Testis (tissue), 3 donors: ENCODE data around the gene TMEM44. TPM values are rescaled to one million over a fixed set of nuclear protein-coding genes. Genes with fewer than 3 reads are reported as not detected.

Experiments used
- DNase-seq: peaks from one replicate; pipeline ENCODE4 v3.0.0-alpha.2; 2019
- H3K27ac ChIP-seq, 2 donors: fragments of 200-600 bp; sonication (generic); one replicate each; pipeline ENCODE4 v1.5.1; 2019
- H3K27me3 ChIP-seq: fragments of 200-600 bp; sonication (generic); one replicate; pipeline ENCODE4 v1.5.1; 2019
- H3K36me3 ChIP-seq: fragments of 200-600 bp; sonication (generic); one replicate; pipeline ENCODE4 v1.5.1; 2017; ENCODE audit warnings: low read depth; ENCODE audit errors: missing control alignments
- H3K4me1 ChIP-seq: fragments of 200-600 bp; sonication (generic); one replicate; pipeline ENCODE4 v1.5.1; 2019
- H3K4me3 ChIP-seq, 2 donors: fragments of 200-600 bp; sonication (generic); one replicate each; pipeline ENCODE4 v1.5.1; 2017 to 2019
- H3K9me3 ChIP-seq: fragments of 200-600 bp; sonication (generic); one replicate; pipeline ENCODE4 v1.5.1; 2017
- CTCF ChIP-seq, 3 experiments: fragments of 450-650 bp in 2 of 3; fragments of 200-600 bp in 1 of 3; sonication (generic) in 1 of 3; IDR thresholded peaks; one replicate each; pipeline ENCODE4 v1.5.1; 2016 to 2019; ENCODE audit warnings: antibody characterized with exemption in 3 of 3, mild to moderate bottlenecking in 2 of 3, moderate library complexity in 1 of 3
- POLR2A ChIP-seq: fragments of 450-650 bp; IDR thresholded peaks from one replicate; pipeline ENCODE4 v1.6.1; 2017; ENCODE audit warnings: antibody characterized with exemption, mild to moderate bottlenecking, moderate library complexity
- WGBS, 2 donors: methylation state at CpG; one replicate each; pipeline ENCODE4 v1.1.5; 2018; 5-methylcytosine and 5-hydroxymethylcytosine counted together
- intact Hi-C: fragments of 100-400 bp; cut with DNase I; formaldehyde crosslinking; loops from one replicate; pipeline ENCODE4 v1.15.1; 2023; ENCODE audit warnings: low total_unique reads
- polyA plus RNA-seq: library from polyadenylated mRNA; stranded (reverse); fragments of 350-450 nt; fragmentation: Illumina TruSeq; extraction: RNeasy Lipid Tissue Mini Kit (QIAGEN cat#74804); gene quantifications from one replicate; pipeline ENCODE4 v1.2.3, GENCODE V29; 2014; ENCODE audit warnings: low read depth, low replicate concordance; ENCODE audit not compliant: insufficient read depth
- total RNA-seq, 2 donors: library from RNA; depleted of rRNA; stranded (reverse); fragments of >200 nt; gene quantifications; one replicate each; pipeline ENCODE4 v1.2.3, GENCODE V29; 2016

Gene TMEM44
- total and polyA plus RNA-seq, 3 donors from 2014 or later = 6.8 to 14.9 (median 10.7) TPM

- peaks cover 8% of the 10 kb centered on the region for H3K4me1 ChIP-seq
- H3K27me3 ChIP-seq = no peaks in the 10 kb centered on the region
- no peak overlapping the region for H3K27ac ChIP-seq
- intact Hi-C loops = no loop called here
- no peaks in the 10 kb centered on the region for H3K36me3 ChIP-seq
- no peak for DNase-seq
- WGBS, 2 donors = 74 to 89% methylated on average over 1 of the region's 1 CpG
- H3K4me3 ChIP-seq = no peak overlapping the region
- no peaks in the 10 kb centered on the region for H3K9me3 ChIP-seq
- TF ChIP-seq POLR2A = no peak
- TF ChIP-seq CTCF (IDR thresholded peaks at IDR 0.05) = no peak
Observed at GRCh38 chr3:194676471-194676870, 43.3 kb upstream of the TMEM44 start.

GRCh38 chr3:194675680-194676079, 42.5 kb upstream of the TMEM44 start:
- peaks cover 16% of the 10 kb centered on the region for H3K4me1 ChIP-seq
- intact Hi-C loops = no loop called here
- no peak overlapping the region for H3K27ac ChIP-seq
- H3K36me3 ChIP-seq = no peaks in the 10 kb centered on the region
- TF ChIP-seq CTCF (IDR thresholded peaks at IDR 0.05) = no peak
- no peak for TF ChIP-seq POLR2A
- 55 to 73% methylated on average over 4 of the region's 4 CpGs for WGBS, 2 donors
- H3K4me3 ChIP-seq = no peak overlapping the region
- no peaks in the 10 kb centered on the region for H3K27me3 ChIP-seq
- no peak for DNase-seq
- no peaks in the 10 kb centered on the region for H3K9me3 ChIP-seq

- H3K27me3 ChIP-seq = no peaks in the 10 kb centered on the region
- H3K4me1 ChIP-seq = peaks cover 18% of the 10 kb centered on the region
- TF ChIP-seq CTCF (IDR thresholded peaks at IDR 0.05) (no peak), POLR2A (no peak)
- H3K9me3 ChIP-seq = no peaks in the 10 kb centered on the region
- intact Hi-C loops = no loop called here
- no peak for DNase-seq
- H3K4me3 ChIP-seq = no peak overlapping the region
- no peaks in the 10 kb centered on the region for H3K36me3 ChIP-seq
- no peak overlapping the region for H3K27ac ChIP-seq
- WGBS, 2 donors = 52 to 70% methylated on average over 12 of the region's 12 CpGs
Observed at GRCh38 chr3:194675081-194675640, 41.9 kb upstream of the TMEM44 start.

- DNase-seq = no peak
- H3K4me1 ChIP-seq = peaks cover 18% of the 10 kb centered on the region
- no peaks in the 10 kb centered on the region for H3K36me3 ChIP-seq
- intact Hi-C loops = no loop called here
- H3K4me3 ChIP-seq = no peak overlapping the region
- no peaks in the 10 kb centered on the region for H3K9me3 ChIP-seq
- peak overlapping the region in 1 of 2 donors; percentile 44 for H3K27ac ChIP-seq
- H3K27me3 ChIP-seq = no peaks in the 10 kb centered on the region
- WGBS, 2 donors = 53 to 58% methylated on average over 3 of the region's 3 CpGs
- TF ChIP-seq CTCF (IDR thresholded peaks at IDR 0.05) (no peak), POLR2A (no peak)
Observed at GRCh38 chr3:194673761-194674160, 40.5 kb upstream of the TMEM44 start.

- no peaks in the 10 kb centered on the region for H3K36me3 ChIP-seq
- intact Hi-C loops = no loop called here
- H3K27me3 ChIP-seq = no peaks in the 10 kb centered on the region
- H3K4me3 ChIP-seq = peak overlapping the region; percentile 75 to 84
- TF ChIP-seq POLR2A (no peak), CTCF (IDR thresholded peaks at IDR 0.05) (no peak)
- no peak for DNase-seq
- no peaks in the 10 kb centered on the region for H3K9me3 ChIP-seq
- peak overlapping the region; percentile 93 to 96 for H3K27ac ChIP-seq
- H3K4me1 ChIP-seq = peaks cover 18% of the 10 kb centered on the region
- 25 to 26% methylated on average over 5 of the region's 5 CpGs for WGBS, 2 donors
Observed at GRCh38 chr3:194672876-194673275, 39.7 kb upstream of the TMEM44 start.
